Measurements from ENCODE around the gene NINL.

NINL gene

GRCh38 chr20:25512709-25513108 lies 72.6 kb downstream of the NINL start:
- no peak for TF ChIP-seq CTCF (IDR thresholded peaks at IDR 0.05)

GRCh38 chr20:25511183-25511582 lies 74.1 kb downstream of the NINL start:
- TF ChIP-seq CTCF (IDR thresholded peaks at IDR 0.05) = no peak

- TF ChIP-seq CTCF (IDR thresholded peaks at IDR 0.05) = no peak
Measured at GRCh38 chr20:25510721-25511120, 74.6 kb downstream of the NINL start.

- no peak for TF ChIP-seq CTCF (IDR thresholded peaks at IDR 0.05)
Measured at GRCh38 chr20:25510202-25510601, 75.1 kb downstream of the NINL start.

- TF ChIP-seq CTCF (IDR thresholded peaks at IDR 0.05) = no peak
Measured at GRCh38 chr20:25509084-25509483, 76.2 kb downstream of the NINL start.

- TF ChIP-seq CTCF (IDR thresholded peaks at IDR 0.05) = no peak
Measured at GRCh38 chr20:25508083-25508770, 77.1 kb downstream of the NINL start.

- no peak for TF ChIP-seq CTCF (IDR thresholded peaks at IDR 0.05)
Measured at GRCh38 chr20:25507385-25508082, 77.8 kb downstream of the NINL start.
